RWPE1 (cell line): ENCODE data around the gene VSTM2A.
"Not testable (repeated sequence)": the region's sequence is repeated elsewhere in the genome, so short reads cannot be mapped to it uniquely, and the experiment has no call there.

Experiments
- CTCF ChIA-PET: fragments of 350-600 bp; sonication (Branson Sonifier 250); formaldehyde crosslinking; extraction: SDS; loops from one replicate; lab custom pipeline; 2021; lab: Yijun Ruan, JAX
- POLR2A ChIA-PET: fragments of 400-600 bp; formaldehyde crosslinking; extraction: SDS; loops from one replicate; lab custom pipeline; 2020; ENCODE audit warnings: antibody characterized with exemption; ENCODE audit not compliant: low non-redundant PET; lab: Yijun Ruan, JAX
- DNase-seq: peaks from one replicate; pipeline ENCODE4 v3.0.0; 2012; ENCODE audit warnings: low spot score
- H3K27ac ChIP-seq: fragments of 450-650 bp; 2 replicates; pipeline ENCODE4 v1.5.1; 2017
- CTCF ChIP-seq: fragments of 450-650 bp; conservative IDR thresholded peaks from 2 replicates; pipeline ENCODE4 v1.5.1; 2017; ENCODE audit warnings: low read depth, mild to moderate bottlenecking

The VSTM2A gene, protein sequence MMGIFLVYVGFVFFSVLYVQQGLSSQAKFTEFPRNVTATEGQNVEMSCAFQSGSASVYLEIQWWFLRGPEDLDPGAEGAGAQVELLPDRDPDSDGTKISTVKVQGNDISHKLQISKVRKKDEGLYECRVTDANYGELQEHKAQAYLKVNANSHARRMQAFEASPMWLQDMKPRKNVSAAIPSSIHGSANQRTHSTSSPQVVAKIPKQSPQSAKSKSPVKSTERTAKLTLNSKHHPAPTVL

DNA sequence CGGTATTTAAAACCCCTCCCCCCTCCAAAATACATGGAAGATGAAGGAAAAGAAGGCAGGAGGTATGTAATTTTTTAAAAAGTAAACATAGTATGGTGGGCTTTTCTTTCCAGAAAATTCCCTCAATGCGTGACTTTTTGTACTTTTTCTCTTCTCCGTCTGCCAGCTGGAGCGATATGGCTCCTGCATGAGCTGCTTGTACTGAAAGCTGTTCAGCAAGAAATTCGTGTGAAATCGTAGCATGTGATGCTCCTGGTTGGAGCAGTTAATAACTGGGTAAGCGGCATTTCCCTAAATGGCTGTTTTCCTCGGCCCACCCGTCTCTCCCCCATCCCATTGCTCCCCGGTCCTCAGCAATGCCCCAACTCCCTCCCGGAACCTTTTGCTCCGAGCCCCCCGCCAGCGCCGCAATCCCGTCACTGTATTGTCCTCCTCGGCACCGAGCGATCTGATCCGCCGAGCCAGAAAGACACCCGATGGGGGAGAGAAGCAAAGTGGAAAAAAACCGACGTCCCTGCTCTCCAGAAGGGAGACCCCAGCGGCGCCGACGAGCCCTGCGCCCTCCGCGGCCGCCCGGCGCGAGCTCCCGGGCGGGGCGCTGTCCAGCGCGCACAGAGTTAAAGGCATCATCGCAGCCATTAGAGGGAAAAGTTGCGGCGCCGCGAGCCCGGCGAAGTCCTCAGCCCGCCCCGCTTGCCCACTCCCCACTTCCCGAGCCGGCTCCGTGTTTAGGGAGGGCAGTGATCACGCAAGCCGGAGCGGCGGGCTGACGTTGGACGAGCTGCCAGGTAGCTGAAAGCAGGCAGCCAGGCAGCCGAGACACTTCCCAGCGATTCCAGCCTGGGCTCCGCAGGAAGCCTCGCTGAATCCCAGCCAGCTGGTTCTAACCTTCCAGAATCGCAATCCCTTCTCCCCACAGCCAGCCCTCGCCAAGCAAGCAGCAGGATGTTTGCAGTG lies at the start of gene VSTM2A:
TSS of gene VSTM2A (plus strand) at position 707 of the 957 bp plus-strand sequence. CDS start 356 bp downstream, outside the sequence.
- no peak within 1 kb of the TSS for H3K27ac ChIP-seq
- ChIA-PET CTCF (interaction anchor here (0.6 kb wide), 1 partner anchor 133 kb away, joined by 3 read pairs; no protein-coding TSS in a partner anchor), POLR2A (no interaction called here)
- TF ChIP-seq CTCF = no peak
- peak; percentile 13 for DNase-seq

- CTCF ChIA-PET, H3K27ac ChIP-seq, POLR2A ChIA-PET, DNase-seq: not testable (repeated sequence)
These were observed 37.6 kb upstream of the VSTM2A start for GRCh38 chr7:54504531-54504930.

GRCh38 chr7:54529568-54529967 lies 12.6 kb upstream of the VSTM2A start:
- no peak for DNase-seq
- CTCF ChIA-PET = interaction anchor here (0.5 to 0.6 kb wide), 2 partner anchors 38 to 167 kb away, joined by 3 read pairs; no protein-coding TSS in a partner anchor
- POLR2A ChIA-PET = no interaction called here
- H3K27ac ChIP-seq = no peak overlapping the region
- no peak for TF ChIP-seq CTCF

- no peak for DNase-seq
- no peak for TF ChIP-seq CTCF
- ChIA-PET CTCF (no interaction called here), POLR2A (no interaction called here)
- H3K27ac ChIP-seq = no peak overlapping the region
These were observed 4.1 kb upstream of the VSTM2A start for GRCh38 chr7:54538122-54538521.

- DNase-seq = peak; percentile 19
- no peak for TF ChIP-seq CTCF
- POLR2A ChIA-PET = no interaction called here
- no peak overlapping the region for H3K27ac ChIP-seq
- CTCF ChIA-PET = no interaction called here
These were observed 895 bp downstream of the VSTM2A start for GRCh38 chr7:54543051-54543488.

- no peak for TF ChIP-seq CTCF
- H3K27ac ChIP-seq = no peak overlapping the region
- no peak for DNase-seq
- CTCF ChIA-PET = interaction anchor here (0.7 kb wide), 1 partner anchor 37 kb away, joined by 3 read pairs; no protein-coding TSS in a partner anchor
- POLR2A ChIA-PET = no interaction called here
These were observed 2.0 kb downstream of the VSTM2A start for GRCh38 chr7:54544149-54544526.
